ENCODE results near the gene CAP2.

- TF ChIP-seq POLR2A (IDR thresholded peaks at IDR 0.05) (no peak), CTCF (IDR thresholded peaks at IDR 0.05) (no peak)
Observed at GRCh38 chr6:17466707-17467106, 73.3 kb downstream of the CAP2 start.

Measured in uterus (tissue), 2 donors.